ENCODE data around the gene COBL.

The COBL gene

GRCh38 chr7:51078653-51079052 lies 238.0 kb downstream of the COBL start:
- TF ChIP-seq CTCF (conservative IDR thresholded peaks at IDR 0.05) = no peak
- H3K27ac ChIP-seq = no peak overlapping the region

- no peak overlapping the region for H3K27ac ChIP-seq
- no peak for TF ChIP-seq CTCF (conservative IDR thresholded peaks at IDR 0.05)
Measured at GRCh38 chr7:51077987-51078370, 238.6 kb downstream of the COBL start.

GRCh38 chr7:51077316-51077986 lies 239.2 kb downstream of the COBL start:
- TF ChIP-seq CTCF (conservative IDR thresholded peaks at IDR 0.05) = no peak
- H3K27ac ChIP-seq = no peak overlapping the region

- TF ChIP-seq CTCF (conservative IDR thresholded peaks at IDR 0.05) = no peak
- peak overlapping the region; percentile 26 for H3K27ac ChIP-seq
Measured at GRCh38 chr7:51075681-51076580, 240.7 kb downstream of the COBL start.

GRCh38 chr7:51073171-51073570 lies 243.4 kb downstream of the COBL start:
- no peak for TF ChIP-seq CTCF (conservative IDR thresholded peaks at IDR 0.05)
- H3K27ac ChIP-seq = peak overlapping the region; percentile 58

GRCh38 chr7:51072281-51072680 lies 244.3 kb downstream of the COBL start:
- H3K27ac ChIP-seq = no peak overlapping the region
- no peak for TF ChIP-seq CTCF (conservative IDR thresholded peaks at IDR 0.05)

GRCh38 chr7:51071427-51071826 lies 245.2 kb downstream of the COBL start:
- no peak overlapping the region for H3K27ac ChIP-seq
- TF ChIP-seq CTCF (conservative IDR thresholded peaks at IDR 0.05) = no peak

Data from VCaP (cell line).